SU-DHL-6 (cell line): Measurements from ENCODE around the gene F2.

Experiments used
- H2AFZ ChIP-seq: fragments of 200-600 bp; sonication (generic); 2 replicates; pipeline ENCODE4 v1.6.1; 2014; ENCODE audit warnings: low read depth, mild to moderate bottlenecking, moderate library complexity, mixed read lengths, antibody characterized with exemption, low read length; ENCODE audit not compliant: severe bottlenecking
- H3F3A ChIP-seq: fragments of 200-600 bp; shearing (Covaris generic); 2 replicates; pipeline ENCODE4 v1.6.0; 2016; ENCODE audit warnings: antibody characterized with exemption, mild to moderate bottlenecking; ENCODE audit not compliant: insufficient read depth
- H3K27ac ChIP-seq: fragments of 200-600 bp; sonication (generic); 2 replicates; pipeline ENCODE4 v1.5.1; 2016; ENCODE audit warnings: low read depth, mild to moderate bottlenecking, low read length, moderate library complexity, mixed read lengths
- H3K27me3 ChIP-seq: fragments of 200-600 bp; sonication (generic), shearing (Covaris generic); 2 replicates; pipeline ENCODE4 v1.6.0; 2014; ENCODE audit warnings: mild to moderate bottlenecking, low read length
- H3K36me3 ChIP-seq: fragments of 200-600 bp; sonication (generic); 2 replicates; pipeline ENCODE4 v1.6.1; 2014; ENCODE audit warnings: mild to moderate bottlenecking, low read length, mixed read lengths
- H3K4me2 ChIP-seq: fragments of 300-600, 200-600 bp; shearing (Covaris generic), sonication (generic); 2 replicates; pipeline ENCODE4 v1.6.0; 2014; ENCODE audit warnings: low read length, low read depth, mild to moderate bottlenecking; ENCODE audit not compliant: poor library complexity, severe bottlenecking
- H3K4me3 ChIP-seq: fragments of 200-600 bp; sonication (generic); 2 replicates; pipeline ENCODE4 v1.5.1; 2014; ENCODE audit warnings: antibody characterized with exemption, low read length, mild to moderate bottlenecking, mixed read lengths; ENCODE audit not compliant: insufficient read depth, poor library complexity, severe bottlenecking
- H3K79me2 ChIP-seq: fragments of 200-600 bp; sonication (generic); 2 replicates; pipeline ENCODE4 v1.6.1; 2014; ENCODE audit warnings: mild to moderate bottlenecking, low read length, moderate library complexity; ENCODE audit not compliant: insufficient read depth
- H3K9ac ChIP-seq: fragments of 200-600 bp; sonication (generic); 2 replicates; pipeline ENCODE4 v1.7.0; 2014; ENCODE audit warnings: mild to moderate bottlenecking, low read length
- H3K9me2 ChIP-seq: fragments of 200-600 bp; sonication (generic); replicated peaks from 2 replicates; pipeline ENCODE4 v1.6.1; 2014; ENCODE audit warnings: low read length; ENCODE audit not compliant: insufficient read depth
- H3K9me3 ChIP-seq: fragments of 200-600 bp; sonication (generic); 2 replicates; pipeline ENCODE4 v1.6.1; 2014; ENCODE audit warnings: low read length, mixed read lengths; ENCODE audit not compliant: insufficient read depth
- H4K20me1 ChIP-seq: fragments of 200-600 bp; sonication (generic); 2 replicates; pipeline ENCODE4 v1.6.1; 2014; ENCODE audit warnings: low read depth, mild to moderate bottlenecking, antibody characterized with exemption, low read length, moderate library complexity, mixed read lengths
- CTCF ChIP-seq: fragments of 200-600 bp; sonication (generic); IDR thresholded peaks from one replicate; pipeline ENCODE4 v1.5.1; 2017; ENCODE audit warnings: antibody characterized with exemption, mild to moderate bottlenecking, low read length, moderate library complexity; ENCODE audit not compliant: insufficient read depth, poor library complexity, severe bottlenecking
- EZH2phosphoT487 ChIP-seq: fragments of 200-600 bp; sonication (generic), shearing (Covaris generic); conservative IDR thresholded peaks from 2 replicates; pipeline ENCODE4 v1.6.1; 2018; ENCODE audit warnings: mild to moderate bottlenecking, antibody characterized with exemption, low read length, moderate library complexity, mixed read lengths

F2 gene

GRCh38 chr11:46719543-46720218 is 668 bp downstream of the F2 start:
- Histone ChIP-seq H2AFZ (no peak overlapping the region), H3K27ac (no peak overlapping the region), H3K79me2 (no peaks in the 10 kb centered on the region), H3K9me3 (no peaks in the 10 kb centered on the region), H3F3A (no peaks in the 10 kb centered on the region), H3K27me3 (no peaks in the 10 kb centered on the region), H4K20me1 (no peaks in the 10 kb centered on the region), H3K4me2 (no peak overlapping the region), H3K9me2 (no peaks in the 10 kb centered on the region), H3K9ac (no peak overlapping the region), H3K36me3 (no peaks in the 10 kb centered on the region), H3K4me3 (no peak overlapping the region)
- TF ChIP-seq CTCF (no peak), EZH2phosphoT487 (no peak)

GRCh38 chr11:46721286-46721685 is 2.3 kb downstream of the F2 start:
- Histone ChIP-seq H2AFZ (no peak overlapping the region), H3K4me3 (no peak overlapping the region), H3K36me3 (no peaks in the 10 kb centered on the region), H3K9me3 (no peaks in the 10 kb centered on the region), H3K9ac (no peak overlapping the region), H3F3A (no peaks in the 10 kb centered on the region), H3K4me2 (no peak overlapping the region), H3K27me3 (no peaks in the 10 kb centered on the region), H4K20me1 (no peaks in the 10 kb centered on the region), H3K9me2 (no peaks in the 10 kb centered on the region), H3K27ac (no peak overlapping the region), H3K79me2 (no peaks in the 10 kb centered on the region)
- TF ChIP-seq CTCF: no peak
- TF ChIP-seq EZH2phosphoT487: no peak

DNA sequence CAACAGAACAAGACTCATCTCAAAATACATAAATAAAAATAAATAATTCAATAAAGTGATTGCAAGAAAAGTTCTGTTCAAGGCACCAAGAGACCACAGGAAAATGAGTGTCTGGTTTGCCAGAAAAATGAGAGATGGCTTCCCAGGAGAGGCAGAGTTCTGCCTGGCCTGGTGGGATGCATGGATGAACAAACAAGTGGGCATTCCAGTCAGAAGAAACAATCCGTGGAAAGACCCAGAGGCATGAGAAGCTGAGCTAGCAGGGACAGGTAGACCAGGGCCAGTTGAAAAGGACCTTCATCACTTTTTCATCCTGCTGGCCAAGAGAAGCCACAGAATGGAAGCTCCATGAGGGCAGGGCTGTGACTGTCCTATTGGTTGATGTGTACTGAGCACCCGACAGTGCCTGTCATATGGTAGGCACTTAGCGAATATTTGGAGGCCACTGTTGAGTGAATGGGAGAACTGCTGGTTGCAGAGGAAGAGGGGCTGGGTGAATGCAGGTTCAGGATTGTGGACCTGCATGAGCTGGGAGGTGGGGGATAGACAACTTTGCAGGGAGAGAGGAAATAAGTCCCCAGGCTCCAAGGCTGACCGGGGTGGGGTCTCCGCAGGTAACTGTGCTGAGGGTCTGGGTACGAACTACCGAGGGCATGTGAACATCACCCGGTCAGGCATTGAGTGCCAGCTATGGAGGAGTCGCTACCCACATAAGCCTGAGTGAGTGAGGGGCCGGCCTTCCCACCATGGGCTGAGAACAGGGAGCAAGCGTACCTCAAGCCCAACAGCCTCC is 3.7 kb downstream of the F2 start:
- Histone ChIP-seq H3F3A (no peaks in the 10 kb centered on the region), H3K27ac (no peak overlapping the region), H2AFZ (no peak overlapping the region), H3K36me3 (no peaks in the 10 kb centered on the region), H3K4me2 (no peak overlapping the region), H4K20me1 (no peaks in the 10 kb centered on the region), H3K9me2 (no peaks in the 10 kb centered on the region), H3K9me3 (no peaks in the 10 kb centered on the region), H3K27me3 (no peaks in the 10 kb centered on the region), H3K79me2 (no peaks in the 10 kb centered on the region), H3K9ac (no peak overlapping the region), H3K4me3 (no peak overlapping the region)
- TF ChIP-seq EZH2phosphoT487 (no peak), CTCF (no peak)
